ENCODE measurements around the gene PBRM1.

Gene PBRM1

GRCh38 chr3:52655895-52656294 lies 29.8 kb downstream of the PBRM1 start:
- DNase-seq = no peak

- DNase-seq = no peak
Measured at GRCh38 chr3:52651592-52651991, 34.1 kb downstream of the PBRM1 start.

- DNase-seq = no peak
Measured at GRCh38 chr3:52650439-52650838, 35.3 kb downstream of the PBRM1 start.

- DNase-seq = no peak
Measured at GRCh38 chr3:52649461-52650210, 36.1 kb downstream of the PBRM1 start.

- no peak for DNase-seq
Measured at GRCh38 chr3:52645549-52645948, 40.2 kb downstream of the PBRM1 start.

- no peak for DNase-seq
Measured at GRCh38 chr3:52636673-52637072, 49.0 kb downstream of the PBRM1 start.

- no peak for DNase-seq
Measured at GRCh38 chr3:52633786-52634185, 51.9 kb downstream of the PBRM1 start.

GRCh38 chr3:52625041-52625440 lies 60.7 kb downstream of the PBRM1 start:
- no peak for DNase-seq

- DNase-seq = no peak
Measured at GRCh38 chr3:52623234-52623792, 62.4 kb downstream of the PBRM1 start.

- DNase-seq = no peak
Measured at GRCh38 chr3:52620580-52620979, 65.1 kb downstream of the PBRM1 start.

GRCh38 chr3:52615166-52615565 lies 70.5 kb downstream of the PBRM1 start:
- no peak for DNase-seq

GRCh38 chr3:52614689-52615088 lies 71.0 kb downstream of the PBRM1 start:
- DNase-seq = no peak

- DNase-seq = no peak
Measured at GRCh38 chr3:52609316-52609815, 76.3 kb downstream of the PBRM1 start.

GRCh38 chr3:52608337-52608736 lies 77.4 kb downstream of the PBRM1 start:
- DNase-seq = no peak

- DNase-seq = no peak
Measured at GRCh38 chr3:52606373-52607085, 79.2 kb downstream of the PBRM1 start.

- no peak for DNase-seq
Measured at GRCh38 chr3:52600258-52600657, 85.5 kb downstream of the PBRM1 start.

GRCh38 chr3:52596658-52597265 lies 89.0 kb downstream of the PBRM1 start:
- no peak for DNase-seq

- no peak for DNase-seq
Measured at GRCh38 chr3:52593103-52593502, 92.6 kb downstream of the PBRM1 start.

- DNase-seq = no peak
Measured at GRCh38 chr3:52574056-52574965, 111.4 kb downstream of the PBRM1 start.

- no peak for DNase-seq
Measured at GRCh38 chr3:52572221-52572620, 113.5 kb downstream of the PBRM1 start.

GRCh38 chr3:52570076-52570475 lies 115.6 kb downstream of the PBRM1 start:
- no peak for DNase-seq

- no peak for DNase-seq
Measured at GRCh38 chr3:52568069-52568468, 117.6 kb downstream of the PBRM1 start.
